HG02623 (cell line): ENCODE measurements around the gene PDE12.
"Not testable (repeated sequence)": the region's sequence is repeated elsewhere in the genome, so short reads cannot be mapped to it uniquely, and the experiment has no call there.

Experiments
- ATAC-seq: cut with Tn5 transposase; IDR thresholded peaks from one replicate; pipeline ENCODE4 v1.9.1; 2021; ENCODE audit warnings: moderate library complexity; ENCODE audit not compliant: unreplicated experiment

Gene PDE12

GRCh38 chr3:57586778-57587177, 30.7 kb downstream of the PDE12 start:
- no peak for ATAC-seq

GRCh38 chr3:57587905-57588304, 31.8 kb downstream of the PDE12 start:
- ATAC-seq, result no peak

- ATAC-seq, result no peak
Observed at GRCh38 chr3:57592306-57592705, 36.2 kb downstream of the PDE12 start.

GRCh38 chr3:57594144-57594543, 38.1 kb downstream of the PDE12 start:
- ATAC-seq, result no peak

GRCh38 chr3:57594576-57594975, 38.5 kb downstream of the PDE12 start:
- no peak for ATAC-seq

- no peak for ATAC-seq
Observed at GRCh38 chr3:57596495-57597126, 40.5 kb downstream of the PDE12 start.

DNA sequence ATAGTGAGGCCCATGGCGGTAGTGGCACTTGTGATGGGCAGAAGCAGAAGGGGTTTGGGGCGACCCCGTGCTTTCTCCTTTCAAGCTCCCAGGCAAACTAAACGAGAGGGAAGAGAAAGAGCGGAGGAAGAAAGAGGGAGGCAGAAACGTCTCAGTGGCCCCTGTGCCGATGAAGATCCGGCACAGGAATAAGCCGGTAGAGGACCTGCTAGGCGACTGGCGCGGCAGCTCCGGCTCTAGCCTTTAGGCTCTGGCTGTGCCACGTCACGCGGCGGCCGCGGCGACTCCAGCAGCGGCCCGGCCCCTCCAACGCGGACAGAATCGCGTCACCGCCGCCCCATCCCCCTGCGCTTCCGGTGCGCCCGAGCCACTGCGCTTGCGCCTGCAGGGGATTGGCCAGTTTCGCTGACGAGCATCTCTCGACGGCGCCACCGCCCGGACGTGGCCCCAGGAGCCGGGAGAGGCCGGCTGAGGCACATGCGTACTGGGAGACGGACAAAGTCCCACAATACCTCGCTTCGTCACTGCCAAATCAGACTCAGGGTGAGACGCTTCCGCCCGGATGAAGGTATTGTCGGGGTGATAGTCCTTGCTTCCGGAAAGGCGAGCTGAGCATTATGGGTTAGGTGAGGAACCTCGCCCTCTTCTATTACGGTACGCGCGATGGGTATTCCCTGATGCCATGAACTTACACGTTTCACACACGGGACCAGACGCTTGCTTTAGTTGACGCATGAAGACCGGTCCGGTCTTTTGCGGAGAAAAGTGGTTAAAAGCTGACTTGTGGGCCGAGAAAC, 41.3 kb downstream of the PDE12 start, which contains the start of gene ARF4:
TSS of gene ARF4 (minus strand) at position 218 of the 797 bp plus-strand sequence. CDS start at position 14, 204 bp downstream.
- ATAC-seq, result peak; percentile 91

DNA sequence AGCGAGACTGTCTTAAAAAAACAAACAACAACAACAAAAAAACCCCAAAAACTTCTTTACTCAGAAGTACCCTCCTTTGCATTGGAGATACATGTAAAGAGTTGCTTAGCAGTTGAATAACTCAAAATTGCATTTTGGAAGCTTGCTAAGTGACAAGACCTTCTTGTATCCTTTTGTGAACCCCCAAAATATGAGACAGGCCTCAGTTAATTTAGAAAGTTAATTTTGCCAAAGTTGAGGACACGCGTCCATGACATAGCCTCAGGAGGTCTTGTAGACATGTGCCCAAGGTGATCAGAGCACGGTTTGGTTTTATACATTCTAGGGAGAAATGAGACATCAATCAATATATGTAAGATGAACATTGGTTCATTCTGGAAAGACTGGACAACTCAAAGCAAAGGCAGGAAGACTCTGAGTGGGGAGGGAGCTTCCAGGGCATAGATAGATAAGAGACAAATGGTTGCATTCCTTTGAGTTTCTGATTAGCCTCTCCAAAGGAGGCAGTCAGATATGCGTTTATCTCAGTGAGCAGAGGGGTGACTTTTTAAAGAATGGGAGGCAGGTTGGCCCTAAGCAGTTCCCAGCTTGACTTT, 42.8 kb downstream of the PDE12 start:
- no peak for ATAC-seq

GRCh38 chr3:57600195-57600594, 44.1 kb downstream of the PDE12 start:
- no peak for ATAC-seq

DNA sequence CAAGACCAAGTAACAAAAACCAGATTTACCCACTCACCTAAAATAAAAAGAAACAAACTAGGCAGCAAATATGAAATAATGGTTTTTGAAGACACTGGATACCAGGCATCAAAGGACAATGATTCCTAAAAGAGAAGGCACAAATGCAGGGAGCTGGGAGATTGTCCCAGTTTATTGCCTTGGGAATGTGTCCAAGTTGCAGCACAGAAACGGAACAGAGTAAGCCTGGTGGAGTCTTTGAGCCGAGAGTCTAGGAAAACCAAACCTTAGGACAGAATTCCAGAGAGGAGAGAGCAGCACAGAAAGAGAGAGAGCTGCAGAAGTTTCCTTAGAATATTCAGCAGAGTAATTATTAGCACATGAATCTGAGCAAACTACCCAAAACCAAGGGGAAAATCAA, 48.9 kb downstream of the PDE12 start:
- ATAC-seq, result no peak

GRCh38 chr3:57605683-57606082, 49.6 kb downstream of the PDE12 start:
- no peak for ATAC-seq

- ATAC-seq, result not testable (repeated sequence)
Observed at GRCh38 chr3:57611870-57612269, 55.8 kb downstream of the PDE12 start.

GRCh38 chr3:57616233-57616632, 60.2 kb downstream of the PDE12 start:
- ATAC-seq, result no peak
